Measurements from ENCODE around the gene ZNF556.
"Not testable (repeated sequence)": the region's sequence is repeated elsewhere in the genome, so short reads cannot be mapped to it uniquely, and the experiment has no call there.

ZNF556 gene

GRCh38 chr19:2866495-2867024 is 575 bp upstream of the ZNF556 start:
- CTCF ChIA-PET: interaction anchor here (1.7 kb wide), 1 partner anchor 19 kb away, joined by 3 read pairs; no protein-coding TSS in a partner anchor
- POLR2A ChIA-PET: interaction anchor here (0.5 kb wide), 1 partner anchor 76 kb away, joined by 5 read pairs; no protein-coding TSS in a partner anchor
- 93% methylated on average over 7 of the region's 8 CpGs for WGBS (ENCODE audit: insufficient coverage)

GRCh38 chr19:2869618-2870017 is 2.5 kb downstream of the ZNF556 start:
- no peak overlapping the region for H3K27ac ChIP-seq (ENCODE audit: insufficient read depth in 1 of 2, low read depth in 1 of 2, low read length in 2 of 2, poor library complexity in 1 of 2, severe bottlenecking in 2 of 2)
- DNase-seq: no peak
- peaks cover 0 to 13% (median 4%) of the 10 kb centered on the region in 4 experiments for H3K4me1 ChIP-seq (ENCODE audit: control extremely low read depth in 1 of 4, control insufficient read depth in 4 of 4, insufficient read depth in 4 of 4, low read length in 3 of 4)
- CTCF ChIA-PET: interaction anchor here (1.0 to 1.3 kb wide), 3 partner anchors 15 to 35 kb away, joined by 3 to 4 read pairs (median 3); no protein-coding TSS in a partner anchor
- POLR2A ChIA-PET: no interaction called here
- no peaks in the 10 kb centered on the region for H3K36me3 ChIP-seq (ENCODE audit: control insufficient read depth in 4 of 4, insufficient read depth in 4 of 4, low read length in 3 of 4)
- H3K27me3 ChIP-seq (replicated peaks in 2 of 5; ENCODE audit: control insufficient read depth in 4 of 5, insufficient read depth in 5 of 5, low read length in 4 of 5): no peaks in the 10 kb centered on the region
- WGBS (ENCODE audit: insufficient coverage): 86% methylated on average over 10 of the region's 10 CpGs
- no peak overlapping the region for H3K4me3 ChIP-seq (ENCODE audit: control insufficient read depth in 1 of 7, extremely low read depth in 1 of 7, insufficient read depth in 4 of 7, low read depth in 2 of 7, low read length in 6 of 7)
- peaks cover 0 to 7% (median 5%) of the 10 kb centered on the region in 5 experiments for H3K9me3 ChIP-seq (ENCODE audit: control extremely low read depth in 1 of 5, control insufficient read depth in 4 of 5, insufficient read depth in 2 of 5, low read depth in 1 of 5, low read length in 4 of 5)

More at GRCh38 chr19:2866495-2867024, 575 bp upstream of the ZNF556 start:
- Histone ChIP-seq H3K4me1 (ENCODE audit: control extremely low read depth in 1 of 4, control insufficient read depth in 4 of 4, insufficient read depth in 4 of 4, low read length in 3 of 4) (peaks cover 0 to 17% (median 4%) of the 10 kb centered on the region in 4 experiments), H3K27me3 (replicated peaks in 2 of 5; ENCODE audit: control insufficient read depth in 4 of 5, insufficient read depth in 5 of 5, low read length in 4 of 5) (no peaks in the 10 kb centered on the region), H3K9me3 (ENCODE audit: control extremely low read depth in 1 of 5, control insufficient read depth in 4 of 5, insufficient read depth in 2 of 5, low read depth in 1 of 5, low read length in 4 of 5) (peaks cover 0 to 8% (median 3%) of the 10 kb centered on the region in 5 experiments), H3K36me3 (ENCODE audit: control insufficient read depth in 4 of 4, insufficient read depth in 4 of 4, low read length in 3 of 4) (no peaks in the 10 kb centered on the region), H3K27ac (ENCODE audit: insufficient read depth in 1 of 2, low read depth in 1 of 2, low read length in 2 of 2, poor library complexity in 1 of 2, severe bottlenecking in 2 of 2) (no peak overlapping the region), H3K4me3 (ENCODE audit: control insufficient read depth in 1 of 7, extremely low read depth in 1 of 7, insufficient read depth in 4 of 7, low read depth in 2 of 7, low read length in 6 of 7) (no peak overlapping the region)
- DNase-seq: no peak

- H3K9me3 ChIP-seq (ENCODE audit: control extremely low read depth in 1 of 5, control insufficient read depth in 4 of 5, insufficient read depth in 2 of 5, low read depth in 1 of 5, low read length in 4 of 5): peaks cover 1 to 19% (median 18%) of the 10 kb centered on the region in 5 experiments
- H3K27ac ChIP-seq (ENCODE audit: insufficient read depth in 1 of 2, low read depth in 1 of 2, low read length in 2 of 2, poor library complexity in 1 of 2, severe bottlenecking in 2 of 2); H3K36me3 ChIP-seq (ENCODE audit: control insufficient read depth in 4 of 4, insufficient read depth in 4 of 4, low read length in 3 of 4); H3K4me1 ChIP-seq (ENCODE audit: control extremely low read depth in 1 of 4, control insufficient read depth in 4 of 4, insufficient read depth in 4 of 4, low read length in 3 of 4); H3K4me3 ChIP-seq (ENCODE audit: control insufficient read depth in 1 of 7, extremely low read depth in 1 of 7, insufficient read depth in 4 of 7, low read depth in 2 of 7, low read length in 6 of 7); H3K27me3 ChIP-seq (replicated peaks in 2 of 5; ENCODE audit: control insufficient read depth in 4 of 5, insufficient read depth in 5 of 5, low read length in 4 of 5); POLR2A ChIA-PET: not testable (repeated sequence)
- CTCF ChIA-PET: interaction anchor here (0.7 to 1.1 kb wide), 4 partner anchors 11 to 140 kb away, joined by 3 to 4 read pairs (median 3); no protein-coding TSS in a partner anchor
- WGBS (ENCODE audit: insufficient coverage): 40% methylated on average over 1 of the region's 11 CpGs
- peak in 1 of 3 donors; percentile 76 for DNase-seq
Observed at GRCh38 chr19:2872175-2872574, 5.0 kb downstream of the ZNF556 start.

GRCh38 chr19:2877398-2878331 is 10.5 kb downstream of the ZNF556 start:
- DNase-seq: no peak
- peaks cover 4 to 31% (median 23%) of the 10 kb centered on the region in 5 experiments for H3K9me3 ChIP-seq (ENCODE audit: control extremely low read depth in 1 of 5, control insufficient read depth in 4 of 5, insufficient read depth in 2 of 5, low read depth in 1 of 5, low read length in 4 of 5)
- H3K27ac ChIP-seq (ENCODE audit: insufficient read depth in 1 of 2, low read depth in 1 of 2, low read length in 2 of 2, poor library complexity in 1 of 2, severe bottlenecking in 2 of 2): no peak overlapping the region
- CTCF ChIA-PET: no interaction called here
- POLR2A ChIA-PET: no interaction called here
- H3K4me1 ChIP-seq (ENCODE audit: control extremely low read depth in 1 of 4, control insufficient read depth in 4 of 4, insufficient read depth in 4 of 4, low read length in 3 of 4): no peaks in the 10 kb centered on the region
- 88% methylated on average over 30 of the region's 32 CpGs for WGBS (ENCODE audit: insufficient coverage)
- no peak overlapping the region for H3K4me3 ChIP-seq (ENCODE audit: control insufficient read depth in 1 of 7, extremely low read depth in 1 of 7, insufficient read depth in 4 of 7, low read depth in 2 of 7, low read length in 6 of 7)
- H3K36me3 ChIP-seq (ENCODE audit: control insufficient read depth in 4 of 4, insufficient read depth in 4 of 4, low read length in 3 of 4): no peaks in the 10 kb centered on the region
- H3K27me3 ChIP-seq (replicated peaks in 2 of 5; ENCODE audit: control insufficient read depth in 4 of 5, insufficient read depth in 5 of 5, low read length in 4 of 5): no peaks in the 10 kb centered on the region

GRCh38 chr19:2883686-2884439 is 16.7 kb downstream of the ZNF556 start:
- H3K27ac ChIP-seq (ENCODE audit: insufficient read depth in 1 of 2, low read depth in 1 of 2, low read length in 2 of 2, poor library complexity in 1 of 2, severe bottlenecking in 2 of 2): no peak overlapping the region
- peaks cover 0 to 10% (median 0%) of the 10 kb centered on the region in 5 experiments for H3K9me3 ChIP-seq (ENCODE audit: control extremely low read depth in 1 of 5, control insufficient read depth in 4 of 5, insufficient read depth in 2 of 5, low read depth in 1 of 5, low read length in 4 of 5)
- H3K27me3 ChIP-seq (replicated peaks in 2 of 5; ENCODE audit: control insufficient read depth in 4 of 5, insufficient read depth in 5 of 5, low read length in 4 of 5): no peaks in the 10 kb centered on the region
- no peaks in the 10 kb centered on the region for H3K36me3 ChIP-seq (ENCODE audit: control insufficient read depth in 4 of 4, insufficient read depth in 4 of 4, low read length in 3 of 4)
- peak in 2 of 3 donors; percentile 34 to 52 for DNase-seq
- POLR2A ChIA-PET: interaction anchor here (0.7 kb wide), 1 partner anchor 211 kb away, joined by 3 read pairs; no protein-coding TSS in a partner anchor
- H3K4me3 ChIP-seq (ENCODE audit: control insufficient read depth in 1 of 7, extremely low read depth in 1 of 7, insufficient read depth in 4 of 7, low read depth in 2 of 7, low read length in 6 of 7): no peak overlapping the region
- WGBS (ENCODE audit: insufficient coverage): 95% methylated on average over 14 of the region's 14 CpGs
- CTCF ChIA-PET: interaction anchor here (1.7 to 1.8 kb wide), 2 partner anchors 14 to 225 kb away, joined by 3 read pairs; no protein-coding TSS in a partner anchor
- peaks cover 0 to 19% (median 4%) of the 10 kb centered on the region in 4 experiments for H3K4me1 ChIP-seq (ENCODE audit: control extremely low read depth in 1 of 4, control insufficient read depth in 4 of 4, insufficient read depth in 4 of 4, low read length in 3 of 4)

GRCh38 chr19:2885736-2886135 is 18.6 kb downstream of the ZNF556 start:
- ChIA-PET POLR2A (no interaction called here), CTCF (no interaction called here)
- H3K9me3 ChIP-seq (ENCODE audit: control extremely low read depth in 1 of 5, control insufficient read depth in 4 of 5, insufficient read depth in 2 of 5, low read depth in 1 of 5, low read length in 4 of 5): peaks cover 0 to 10% (median 0%) of the 10 kb centered on the region in 5 experiments
- peaks cover 0 to 24% (median 4%) of the 10 kb centered on the region in 4 experiments for H3K4me1 ChIP-seq (ENCODE audit: control extremely low read depth in 1 of 4, control insufficient read depth in 4 of 4, insufficient read depth in 4 of 4, low read length in 3 of 4)
- H3K27ac ChIP-seq (ENCODE audit: insufficient read depth in 1 of 2, low read depth in 1 of 2, low read length in 2 of 2, poor library complexity in 1 of 2, severe bottlenecking in 2 of 2): no peak overlapping the region
- no peaks in the 10 kb centered on the region for H3K27me3 ChIP-seq (replicated peaks in 2 of 5; ENCODE audit: control insufficient read depth in 4 of 5, insufficient read depth in 5 of 5, low read length in 4 of 5)
- H3K36me3 ChIP-seq (ENCODE audit: control insufficient read depth in 4 of 4, insufficient read depth in 4 of 4, low read length in 3 of 4): no peaks in the 10 kb centered on the region
- no peak overlapping the region for H3K4me3 ChIP-seq (ENCODE audit: control insufficient read depth in 1 of 7, extremely low read depth in 1 of 7, insufficient read depth in 4 of 7, low read depth in 2 of 7, low read length in 6 of 7)
- no peak for DNase-seq
- WGBS (ENCODE audit: insufficient coverage): 95% methylated on average over 17 of the region's 17 CpGs

Measured in common myeloid progenitor, CD34-positive (primary cell).